ENCODE results near the gene NR5A1.

GRCh38 chr9:124552273-124552605 is 45.0 kb upstream of the NR5A1 start:
- TF ChIP-seq GATA3 (IDR thresholded peaks at IDR 0.05; ENCODE audit: low read depth, low read length) = no peak
- no peak for TF ChIP-seq GATA2 (IDR thresholded peaks at IDR 0.05; ENCODE audit: low read depth, low read length)

All from SH-SY5Y (cell line).